CD14-positive monocyte (primary cell): ENCODE data around the gene SLC6A11. TPM values are rescaled to one million over a fixed set of nuclear protein-coding genes. Genes with fewer than 3 reads are reported as not detected.

ENCODE experiments used
- DNase-seq, 3 donors: peaks; one replicate each; pipeline ENCODE4 v3.0.0-alpha.2; 2011 to 2022
- H2AFZ ChIP-seq: 2 replicates; pipeline ENCODE4 v1.6.0; 2012; ENCODE audit warnings: mild to moderate bottlenecking, low read depth, low read length, inconsistent platforms; ENCODE audit not compliant: insufficient read depth, poor library complexity, severe bottlenecking
- H3K27ac ChIP-seq, 2 donors: 1 replicate in 1 of 2; 2 replicates in 1 of 2; pipeline ENCODE4 v1.5.1; 2012 to 2013; ENCODE audit warnings: low read length in 2 of 2, control low read depth in 1 of 2, inconsistent platforms in 1 of 2, low read depth in 1 of 2, mild to moderate bottlenecking in 1 of 2
- H3K27me3 ChIP-seq, 2 donors: one replicate each; pipeline versions ENCODE4 v1.6.0 to v1.6.1; 2011 to 2013; ENCODE audit warnings: low read length in 2 of 2; ENCODE audit not compliant: control insufficient read depth in 2 of 2, insufficient read depth in 2 of 2
- H3K36me3 ChIP-seq, 2 donors: replicated peaks in 1 of 2; 1 replicate in 1 of 2; 2 replicates in 1 of 2; pipeline versions ENCODE4 v1.5.1 to v1.6.1; 2012 to 2013; ENCODE audit warnings: low read length in 2 of 2, control low read depth in 1 of 2, inconsistent platforms in 1 of 2, mild to moderate bottlenecking in 1 of 2; ENCODE audit not compliant: insufficient read depth in 2 of 2, control insufficient read depth in 1 of 2
- H3K4me1 ChIP-seq, 2 donors: 1 replicate in 1 of 2; 2 replicates in 1 of 2; pipeline versions ENCODE4 v1.5.1 to v1.6.1; 2012 to 2013; ENCODE audit warnings: low read length in 2 of 2, control low read depth in 1 of 2, inconsistent platforms in 1 of 2, mild to moderate bottlenecking in 1 of 2, moderate library complexity in 1 of 2; ENCODE audit not compliant: insufficient read depth in 2 of 2, control insufficient read depth in 1 of 2
- H3K4me2 ChIP-seq: replicated peaks from 2 replicates; pipeline ENCODE3; 2012; ENCODE audit warnings: low read length, moderate library complexity, mild to moderate bottlenecking; ENCODE audit not compliant: poor library complexity, severe bottlenecking; ENCODE audit errors: extremely low read depth
- H3K4me3 ChIP-seq, 3 experiments: fragments of 200-600 bp in 1 of 3; sonication (generic) in 1 of 3; replicated peaks in 1 of 3; 1 replicate in 2 of 3; 2 replicates in 1 of 3; pipeline ENCODE4 v1.5.1; 2011 to 2013; ENCODE audit warnings: low read length in 3 of 3, mild to moderate bottlenecking in 3 of 3, control low read depth in 2 of 3, low read depth in 2 of 3, inconsistent platforms in 1 of 3, moderate library complexity in 1 of 3
- H3K79me2 ChIP-seq: 2 replicates; pipeline ENCODE4 v1.6.0; 2012; ENCODE audit warnings: mild to moderate bottlenecking, control low read depth, inconsistent platforms, low read length, moderate library complexity; ENCODE audit not compliant: insufficient read depth
- H3K9ac ChIP-seq: 2 replicates; pipeline ENCODE4 v1.6.0; 2017; ENCODE audit warnings: low read length, mild to moderate bottlenecking; ENCODE audit not compliant: insufficient read depth, poor library complexity, severe bottlenecking
- H3K9me3 ChIP-seq, 2 donors: replicated peaks in 1 of 2; 1 replicate in 1 of 2; 2 replicates in 1 of 2; pipeline versions ENCODE4 v1.5.1 to v1.6.1; 2012 to 2013; ENCODE audit warnings: low read length in 2 of 2, control low read depth in 1 of 2; ENCODE audit not compliant: control insufficient read depth in 1 of 2, insufficient read depth in 1 of 2
- H4K20me1 ChIP-seq: 2 replicates; pipeline ENCODE4 v1.6.0; 2012; ENCODE audit warnings: mild to moderate bottlenecking, low read length, control low read depth, moderate library complexity; ENCODE audit not compliant: insufficient read depth
- H3K27ac Mint-ChIP-seq, 7 donors: one replicate each; pipeline ENCODE4 v1.8.0; 2020; ENCODE audit warnings: mild to moderate bottlenecking in 7 of 7, mixed read lengths in 7 of 7, moderate library complexity in 6 of 7, inconsistent platforms in 2 of 7
- H3K27me3 Mint-ChIP-seq, 3 donors: one replicate each; pipeline ENCODE4 v1.8.0; 2021 to 2022; ENCODE audit warnings: low read depth in 3 of 3, mild to moderate bottlenecking in 3 of 3, mixed read lengths in 3 of 3, moderate library complexity in 3 of 3, inconsistent platforms in 1 of 3
- H3K36me3 Mint-ChIP-seq, 2 donors: one replicate each; pipeline ENCODE4 v1.8.0; 2020; ENCODE audit warnings: mixed read lengths in 2 of 2, inconsistent platforms in 1 of 2, mild to moderate bottlenecking in 1 of 2
- H3K4me1 Mint-ChIP-seq: one replicate; pipeline ENCODE4 v1.8.0; 2020; ENCODE audit warnings: mild to moderate bottlenecking, mixed read lengths
- H3K4me3 Mint-ChIP-seq, 2 donors: one replicate each; pipeline ENCODE4 v1.8.0; 2020; ENCODE audit warnings: mild to moderate bottlenecking in 2 of 2, mixed read lengths in 2 of 2, moderate library complexity in 1 of 2
- H3K9me3 Mint-ChIP-seq, 7 donors: one replicate each; pipeline ENCODE4 v1.8.0; 2020 to 2022; ENCODE audit warnings: mixed read lengths in 7 of 7, mild to moderate bottlenecking in 6 of 7, moderate library complexity in 6 of 7, inconsistent platforms in 2 of 7
- CTCF ChIP-seq: fragments of 200-600 bp; IDR thresholded peaks from one replicate; pipeline ENCODE4 v1.8.0; 2022; ENCODE audit warnings: antibody characterized with exemption, mild to moderate bottlenecking
- WGBS: methylation state at CpG from one replicate; pipeline ENCODE4 v1.1.5; 2013; ENCODE audit warnings: missing lambda C conversion rate; ENCODE audit not compliant: insufficient coverage; 5-methylcytosine and 5-hydroxymethylcytosine counted together
- intact Hi-C, 2 donors: fragments of 100-400 bp; cut with micrococcal nuclease; formaldehyde crosslinking; loops; one replicate each; pipeline versions ENCODE4 v1.15.0 to v1.15.1; 2023
- polyA plus RNA-seq, 3 donors: library from polyadenylated mRNA; depleted of rRNA in 1 of 3; unstranded in 2 of 3; stranded (reverse) in 1 of 3; fragments of 300-500 nt in 2 of 3; fragments of >200 nt in 1 of 3; fragmentation: Illumina TruSeq in 2 of 3; gene quantifications; 1 replicate in 2 of 3; 2 replicates in 1 of 3; pipeline ENCODE4 v1.2.3, GENCODE V29; 2012 to 2021

SLC6A11 gene
- polyA plus RNA-seq, 3 donors = not detected

- no peak for DNase-seq
- TF ChIP-seq CTCF = no peak
- Mint-ChIP-seq H3K4me3 (no peak overlapping the region), H3K36me3 (no peaks in the 10 kb centered on the region), H3K27ac (no peak overlapping the region), H3K9me3 (peaks cover 2 to 12% (median 10%) of the 10 kb centered on the region in 7 donors), H3K27me3 (peaks cover 0 to 7% (median 3%) of the 10 kb centered on the region in 3 donors), H3K4me1 (peaks cover 9% of the 10 kb centered on the region)
- H3K4me2 ChIP-seq = no peak overlapping the region
- H3K9ac ChIP-seq = no peak overlapping the region
- H3K79me2 ChIP-seq = no peaks in the 10 kb centered on the region
- H3K4me3 ChIP-seq = no peak overlapping the region
- no peaks in the 10 kb centered on the region for H3K27me3 ChIP-seq
- intact Hi-C loops = no loop called here
- H3K27ac ChIP-seq = no peak overlapping the region
- peaks cover 8 to 17% of the 10 kb centered on the region in 2 donors for H3K4me1 ChIP-seq
- H3K9me3 ChIP-seq = peaks cover 5 to 12% of the 10 kb centered on the region in 2 donors
- H4K20me1 ChIP-seq = no peaks in the 10 kb centered on the region
- H3K36me3 ChIP-seq = no peaks in the 10 kb centered on the region
- no peak overlapping the region for H2AFZ ChIP-seq
- no CpG with 5 or more reads among the region's 1 CpG for WGBS
Measured at GRCh38 chr3:10890665-10891064, 74.6 kb downstream of the SLC6A11 start.

GRCh38 chr3:10892622-10893021 is 76.6 kb downstream of the SLC6A11 start:
- Mint-ChIP-seq H3K27ac (no peak overlapping the region), H3K36me3 (no peaks in the 10 kb centered on the region), H3K27me3 (peaks cover 0 to 6% (median 3%) of the 10 kb centered on the region in 3 donors), H3K9me3 (peaks cover 2 to 14% (median 10%) of the 10 kb centered on the region in 7 donors), H3K4me3 (no peak overlapping the region), H3K4me1 (peaks cover 9% of the 10 kb centered on the region)
- Histone ChIP-seq H3K4me3 (no peak overlapping the region), H3K4me2 (no peak overlapping the region), H4K20me1 (no peaks in the 10 kb centered on the region), H3K27ac (no peak overlapping the region), H3K79me2 (no peaks in the 10 kb centered on the region), H3K9me3 (peaks cover 5 to 12% of the 10 kb centered on the region in 2 donors), H3K36me3 (no peaks in the 10 kb centered on the region), H2AFZ (no peak overlapping the region), H3K4me1 (peaks cover 8 to 17% of the 10 kb centered on the region in 2 donors), H3K27me3 (no peaks in the 10 kb centered on the region), H3K9ac (no peak overlapping the region)
- WGBS = 100% methylated on average over 3 of the region's 5 CpGs
- intact Hi-C loops = no loop called here
- no peak for TF ChIP-seq CTCF
- DNase-seq = no peak
